Measurements from ENCODE around the gene APC.
"Not testable (repeated sequence)": the region's sequence is repeated elsewhere in the genome, so short reads cannot be mapped to it uniquely, and the experiment has no call there.

The APC gene

GRCh38 chr5:112880219-112880964 lies 142.7 kb downstream of the APC start:
- no peak for DNase-seq (ENCODE audit: extremely low spot score)
- ChIA-PET CTCF (interaction anchor here (0.7 to 3.0 kb wide), 10 partner anchors 8 to 43 kb away, joined by 3 to 12 read pairs (median 4); partner anchors contain the start of gene SRP19), POLR2A (interaction anchor here (1.0 kb wide), 1 partner anchor 11 kb away, joined by 3 read pairs; no protein-coding TSS in a partner anchor)
- no peak for TF ChIP-seq CTCF (IDR thresholded peaks at IDR 0.05; ENCODE audit: control extremely low read depth, extremely low read depth, low read depth, missing control alignments)

DNA sequence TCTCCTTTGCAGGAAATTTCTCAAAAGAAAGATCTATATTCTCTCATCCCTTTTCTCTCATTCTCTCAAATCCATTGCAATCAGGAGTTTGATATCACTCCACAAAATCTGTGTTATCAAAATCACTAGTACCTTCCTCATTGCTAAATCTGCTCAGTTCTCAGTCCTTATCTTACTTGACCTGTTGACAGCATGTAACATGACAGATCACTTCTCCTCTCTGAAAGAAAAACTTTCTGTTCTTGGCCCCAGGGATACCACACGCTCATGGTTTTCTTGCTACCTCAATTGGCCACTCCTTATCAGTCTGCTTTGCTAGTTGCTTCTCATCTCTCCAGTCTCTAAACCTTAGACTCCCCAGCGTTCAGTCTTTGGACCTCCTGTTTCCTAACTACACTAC lies 145.5 kb downstream of the APC start:
- POLR2A ChIA-PET: no interaction called here
- no peak for DNase-seq (ENCODE audit: extremely low spot score)
- TF ChIP-seq CTCF (IDR thresholded peaks at IDR 0.05; ENCODE audit: control extremely low read depth, extremely low read depth, low read depth, missing control alignments): no peak
- CTCF ChIA-PET: interaction anchor here (1.0 kb wide), 1 partner anchor 16 kb away, joined by 3 read pairs; no protein-coding TSS in a partner anchor

GRCh38 chr5:112885001-112885400 lies 147.3 kb downstream of the APC start:
- ChIA-PET CTCF (interaction anchor here (0.6 to 1.1 kb wide), 5 partner anchors 9 to 82 kb away, joined by 3 to 4 read pairs (median 3); no protein-coding TSS in a partner anchor), POLR2A (no interaction called here)
- no peak for DNase-seq (ENCODE audit: extremely low spot score)
- TF ChIP-seq CTCF (IDR thresholded peaks at IDR 0.05; ENCODE audit: control extremely low read depth, extremely low read depth, low read depth, missing control alignments): no peak

DNA sequence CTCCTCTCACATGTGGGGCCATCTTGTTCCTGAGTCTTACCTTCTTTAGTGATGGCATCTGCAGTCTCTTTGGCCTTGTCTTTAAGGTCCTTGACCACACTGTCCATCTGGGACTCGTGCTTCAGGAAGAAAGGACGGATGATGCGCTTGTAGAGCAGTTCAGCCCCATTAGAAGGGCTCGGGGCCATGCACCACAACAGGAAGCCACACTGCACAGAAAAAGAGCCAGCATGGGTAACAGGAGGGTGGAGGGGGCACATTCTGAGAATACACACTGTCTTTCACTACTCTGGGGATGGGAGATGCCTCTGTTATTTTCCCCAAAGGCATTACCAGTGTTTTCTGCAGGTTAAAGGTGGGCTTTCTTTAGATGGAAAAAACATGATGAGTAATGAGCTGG lies 149.3 kb downstream of the APC start:
- no peak for DNase-seq (ENCODE audit: extremely low spot score)
- CTCF ChIA-PET: interaction anchor here (1.8 kb wide), 1 partner anchor 27 kb away, joined by 4 read pairs; no protein-coding TSS in a partner anchor
- POLR2A ChIA-PET: no interaction called here
- TF ChIP-seq CTCF (IDR thresholded peaks at IDR 0.05; ENCODE audit: control extremely low read depth, extremely low read depth, low read depth, missing control alignments): no peak

GRCh38 chr5:112892066-112892465 lies 154.4 kb downstream of the APC start:
- DNase-seq (ENCODE audit: extremely low spot score); POLR2A ChIA-PET: not testable (repeated sequence)
- CTCF ChIA-PET: interaction anchor here (1.0 kb wide), 1 partner anchor 21 kb away, joined by 3 read pairs; no protein-coding TSS in a partner anchor

GRCh38 chr5:112892776-112893175 lies 155.1 kb downstream of the APC start:
- TF ChIP-seq CTCF (IDR thresholded peaks at IDR 0.05; ENCODE audit: control extremely low read depth, extremely low read depth, low read depth, missing control alignments): no peak
- DNase-seq (ENCODE audit: extremely low spot score): no peak
- CTCF ChIA-PET: interaction anchor here (1.8 kb wide), 1 partner anchor 44 kb away, joined by 5 read pairs; no protein-coding TSS in a partner anchor
- POLR2A ChIA-PET: no interaction called here

- POLR2A ChIA-PET: no interaction called here
- CTCF ChIA-PET: interaction anchor here (0.7 to 2.5 kb wide), 9 partner anchors 8 to 90 kb away, joined by 3 to 12 read pairs (median 4); partner anchors contain the start of gene SRP19
- TF ChIP-seq CTCF (IDR thresholded peaks at IDR 0.05; ENCODE audit: control extremely low read depth, extremely low read depth, low read depth, missing control alignments): no peak
- DNase-seq (ENCODE audit: extremely low spot score): no peak
Measured at GRCh38 chr5:112895682-112896081, 158.0 kb downstream of the APC start.

All from GM10248 (cell line).